ENCODE measurements around the gene IFITM10. TPM values are rescaled to one million over a fixed set of nuclear protein-coding genes. Genes with fewer than 3 reads are reported as not detected.

IFITM10 gene
- total RNA-seq, 2 experiments from 2014 or later: 0.27 to 0.29 TPM

GRCh38 chr11:1727096-1727690, 23.2 kb downstream of the IFITM10 start:
- DNase-seq: peak; percentile 23
- Mint-ChIP-seq H3K4me1 (ENCODE audit: low read depth) (peaks cover 21% of the 10 kb centered on the region), H3K4me3 (no peak overlapping the region), H3K27ac (peak overlapping the region; percentile 9), H3K9me3 (peaks cover 5% of the 10 kb centered on the region), H3K36me3 (no peaks in the 10 kb centered on the region), H3K27me3 (peaks cover 51% of the 10 kb centered on the region)
- intact Hi-C loops (cut with micrococcal nuclease): no loop called here
- ChIA-PET POLR2A (no interaction called here), CTCF (interaction anchor here (0.7 kb wide), 1 partner anchor 34 kb away, joined by 4 read pairs; no protein-coding TSS in a partner anchor)

- intact Hi-C loops (cut with micrococcal nuclease): no loop called here
- H3K27me3 Mint-ChIP-seq: peaks cover 9% of the 10 kb centered on the region
- no peak overlapping the region for H3K4me3 Mint-ChIP-seq
- H3K4me1 Mint-ChIP-seq (ENCODE audit: low read depth): no peaks in the 10 kb centered on the region
- DNase-seq: no peak
- H3K9me3 Mint-ChIP-seq: no peaks in the 10 kb centered on the region
- no peaks in the 10 kb centered on the region for H3K36me3 Mint-ChIP-seq
- ChIA-PET CTCF (interaction anchor here (1.8 kb wide), 1 partner anchor 26 kb away, joined by 6 read pairs; no protein-coding TSS in a partner anchor), POLR2A (no interaction called here)
- no peak overlapping the region for H3K27ac Mint-ChIP-seq
Observed at GRCh38 chr11:1719781-1720180, 30.6 kb downstream of the IFITM10 start.

- no peaks in the 10 kb centered on the region for H3K4me1 Mint-ChIP-seq (ENCODE audit: low read depth)
- CTCF ChIA-PET: interaction anchor here (1.8 to 2.3 kb wide), 3 partner anchors 24 to 115 kb away, joined by 6 to 13 read pairs (median 10); no protein-coding TSS in a partner anchor
- no peaks in the 10 kb centered on the region for H3K36me3 Mint-ChIP-seq
- no peaks in the 10 kb centered on the region for H3K9me3 Mint-ChIP-seq
- H3K27ac Mint-ChIP-seq: no peak overlapping the region
- DNase-seq: no peak
- H3K27me3 Mint-ChIP-seq: peaks cover 4% of the 10 kb centered on the region
- no peak overlapping the region for H3K4me3 Mint-ChIP-seq
- intact Hi-C loops (cut with micrococcal nuclease): no loop called here
- POLR2A ChIA-PET: no interaction called here
Observed at GRCh38 chr11:1718326-1718725, 32.1 kb downstream of the IFITM10 start.

- H3K9me3 Mint-ChIP-seq: no peaks in the 10 kb centered on the region
- intact Hi-C loops (cut with micrococcal nuclease): no loop called here
- H3K4me3 Mint-ChIP-seq: no peak overlapping the region
- no peak overlapping the region for H3K27ac Mint-ChIP-seq
- peaks cover 6% of the 10 kb centered on the region for H3K27me3 Mint-ChIP-seq
- ChIA-PET POLR2A (no interaction called here), CTCF (interaction anchor here (2.3 kb wide), 2 partner anchors 24 to 116 kb away, joined by 10 to 13 read pairs; no protein-coding TSS in a partner anchor)
- DNase-seq: no peak
- H3K36me3 Mint-ChIP-seq: no peaks in the 10 kb centered on the region
- H3K4me1 Mint-ChIP-seq (ENCODE audit: low read depth): no peaks in the 10 kb centered on the region
Observed at GRCh38 chr11:1717745-1718144, 32.6 kb downstream of the IFITM10 start.

GRCh38 chr11:1714908-1715885, 35.2 kb downstream of the IFITM10 start:
- ChIA-PET POLR2A (no interaction called here), CTCF (interaction anchor here (1.4 kb wide), 1 partner anchor 21 kb away, joined by 7 read pairs; no protein-coding TSS in a partner anchor)
- Mint-ChIP-seq H3K36me3 (no peaks in the 10 kb centered on the region), H3K4me1 (ENCODE audit: low read depth) (no peaks in the 10 kb centered on the region), H3K9me3 (no peaks in the 10 kb centered on the region), H3K27me3 (peaks cover 4% of the 10 kb centered on the region), H3K4me3 (no peak overlapping the region), H3K27ac (no peak overlapping the region)
- intact Hi-C loops (cut with micrococcal nuclease): no loop called here
- no peak for DNase-seq

- Mint-ChIP-seq H3K27ac (no peak overlapping the region), H3K4me1 (ENCODE audit: low read depth) (no peaks in the 10 kb centered on the region), H3K9me3 (no peaks in the 10 kb centered on the region), H3K27me3 (peaks cover 4% of the 10 kb centered on the region), H3K36me3 (no peaks in the 10 kb centered on the region), H3K4me3 (no peak overlapping the region)
- intact Hi-C loops (cut with micrococcal nuclease): loop anchor here (10.0 kb wide), 1 partner anchor 86 kb away; no protein-coding TSS in a partner anchor
- no peak for DNase-seq
- ChIA-PET CTCF (interaction anchor here (2.8 to 4.8 kb wide), 2 partner anchors 15 to 125 kb away, joined by 22 to 27 read pairs; no protein-coding TSS in a partner anchor), POLR2A (no interaction called here)
Observed at GRCh38 chr11:1708716-1709115, 41.7 kb downstream of the IFITM10 start.

GRCh38 chr11:1707751-1708150, 42.6 kb downstream of the IFITM10 start:
- POLR2A ChIA-PET: no interaction called here
- no peak overlapping the region for H3K4me3 Mint-ChIP-seq
- intact Hi-C loops (cut with micrococcal nuclease): loop anchor here (10.0 kb wide), 1 partner anchor 87 kb away; no protein-coding TSS in a partner anchor

GRCh38 chr11:1706634-1707400, 43.6 kb downstream of the IFITM10 start:
- H3K4me1 Mint-ChIP-seq (ENCODE audit: low read depth): no peaks in the 10 kb centered on the region
- POLR2A ChIA-PET: no interaction called here
- CTCF ChIA-PET: interaction anchor here (1.0 to 4.8 kb wide), 6 partner anchors 13 to 294 kb away, joined by 3 to 27 read pairs (median 4); no protein-coding TSS in a partner anchor
- H3K4me3 Mint-ChIP-seq: no peak overlapping the region
- H3K27me3 Mint-ChIP-seq: no peaks in the 10 kb centered on the region
- intact Hi-C loops (cut with micrococcal nuclease): loop anchor here (10.0 kb wide), 1 partner anchor 88 kb away; no protein-coding TSS in a partner anchor
- H3K27ac Mint-ChIP-seq: no peak overlapping the region
- DNase-seq: peak; percentile 45
- peaks cover 3% of the 10 kb centered on the region for H3K36me3 Mint-ChIP-seq
- peaks cover 4% of the 10 kb centered on the region for H3K9me3 Mint-ChIP-seq

More at GRCh38 chr11:1707751-1708150, 42.6 kb downstream of the IFITM10 start:
- Mint-ChIP-seq H3K36me3 (no peaks in the 10 kb centered on the region), H3K27me3 (peaks cover 2% of the 10 kb centered on the region), H3K27ac (no peak overlapping the region), H3K4me1 (ENCODE audit: low read depth) (no peaks in the 10 kb centered on the region), H3K9me3 (no peaks in the 10 kb centered on the region)
- CTCF ChIA-PET: interaction anchor here (1.0 to 4.8 kb wide), 3 partner anchors 14 to 293 kb away, joined by 3 to 27 read pairs (median 22); no protein-coding TSS in a partner anchor
- DNase-seq: no peak

- H3K4me3 Mint-ChIP-seq: no peak overlapping the region
- POLR2A ChIA-PET: no interaction called here
- intact Hi-C loops (cut with micrococcal nuclease): loop anchor here (10.0 kb wide), 1 partner anchor 89 kb away; no protein-coding TSS in a partner anchor
Observed at GRCh38 chr11:1705126-1706052, 45.0 kb downstream of the IFITM10 start.

GRCh38 chr11:1703146-1703545, 47.2 kb downstream of the IFITM10 start:
- ChIA-PET POLR2A (no interaction called here), CTCF (interaction anchor here (1.1 to 1.4 kb wide), 2 partner anchors 27 to 130 kb away, joined by 3 read pairs; no protein-coding TSS in a partner anchor)
- Mint-ChIP-seq H3K27ac (no peak overlapping the region), H3K36me3 (peaks cover 3% of the 10 kb centered on the region), H3K9me3 (peaks cover 10% of the 10 kb centered on the region), H3K4me3 (no peak overlapping the region), H3K27me3 (peaks cover 3% of the 10 kb centered on the region), H3K4me1 (ENCODE audit: low read depth) (peaks cover 9% of the 10 kb centered on the region)
- DNase-seq: no peak
- intact Hi-C loops (cut with micrococcal nuclease): loop anchor here (10.0 kb wide), 1 partner anchor 92 kb away; no protein-coding TSS in a partner anchor

More at GRCh38 chr11:1705126-1706052, 45.0 kb downstream of the IFITM10 start:
- CTCF ChIA-PET: interaction anchor here (1.3 to 1.8 kb wide), 3 partner anchors 11 to 446 kb away, joined by 3 to 7 read pairs (median 4); no protein-coding TSS in a partner anchor
- H3K4me1 Mint-ChIP-seq (ENCODE audit: low read depth): peaks cover 9% of the 10 kb centered on the region
- peaks cover 3% of the 10 kb centered on the region for H3K36me3 Mint-ChIP-seq
- H3K27me3 Mint-ChIP-seq: peaks cover 3% of the 10 kb centered on the region
- no peak overlapping the region for H3K27ac Mint-ChIP-seq
- DNase-seq: no peak
- H3K9me3 Mint-ChIP-seq: peaks cover 10% of the 10 kb centered on the region
